Measurements from ENCODE around the gene SH3RF3. TPM values are rescaled to one million over a fixed set of nuclear protein-coding genes. Genes with fewer than 3 reads are reported as not detected.

The SH3RF3 gene
- total RNA-seq, 6 donors from 2014 or later = 4.1 to 21.0 (median 8.0) TPM

DNA sequence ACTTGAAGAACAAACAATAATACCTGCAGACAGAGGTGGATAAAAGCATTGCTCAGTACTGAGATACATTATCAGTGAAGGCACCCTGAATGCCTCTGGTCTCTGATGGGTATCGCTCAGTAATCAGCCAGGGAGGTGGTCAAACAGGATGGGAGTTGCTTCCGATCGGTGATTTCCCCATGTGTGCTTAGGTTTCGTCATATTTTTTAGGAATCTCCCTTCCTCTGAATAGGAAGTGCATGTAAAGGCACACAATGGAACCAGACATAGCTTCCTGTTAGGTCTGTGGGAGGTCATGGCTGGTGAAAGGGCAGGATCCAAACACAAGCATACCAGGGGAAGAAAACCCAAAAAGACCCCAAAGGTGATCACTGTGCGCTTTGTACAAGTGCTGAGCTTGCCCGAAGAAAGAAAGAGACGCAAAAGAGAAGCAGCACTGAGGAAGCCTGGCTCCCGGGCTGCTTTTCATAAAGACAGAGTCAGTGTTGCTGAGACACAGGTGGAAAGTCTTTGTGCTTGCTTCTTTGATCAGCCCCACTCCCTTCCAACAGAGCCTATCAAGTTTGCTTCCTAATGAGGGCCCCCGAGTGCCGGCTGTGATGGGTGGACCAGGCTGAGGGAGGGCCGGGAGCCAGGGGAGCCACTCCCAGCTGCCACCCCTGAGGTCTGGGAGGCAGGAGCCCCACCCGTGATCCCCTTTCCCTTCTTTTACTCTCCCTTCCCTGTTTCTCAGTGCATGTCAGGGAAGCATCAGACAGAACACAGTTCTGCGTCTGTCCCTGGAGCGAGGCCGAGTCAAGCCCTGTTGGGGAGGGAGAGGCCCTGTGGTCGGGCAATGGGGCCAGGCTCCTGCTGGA is 138.2 kb downstream of the SH3RF3 start:
- DNase-seq (no peak), ATAC-seq (ENCODE audit: low FRiP score in 2 of 2) (peak in 1 of 2 donors; percentile 25)
- no peaks in the 10 kb centered on the region for H3K36me3 ChIP-seq
- H3K4me3 ChIP-seq = no peak overlapping the region
- WGBS, 2 donors = 52 to 59% methylated on average over 14 to 15 of the region's 16 CpGs
- H3K4me1 ChIP-seq = peaks cover 44 to 70% (median 53%) of the 10 kb centered on the region in 4 donors
- H3K27ac ChIP-seq = peak overlapping the region; percentile 68 to 79 (median 72)
- TF ChIP-seq EP300 (IDR thresholded peaks at IDR 0.05) (peak in 2 of 4 donors; percentile 93 to 99), POLR2A (IDR thresholded peaks at IDR 0.05) (no peak), POLR2AphosphoS5 (IDR thresholded peaks at IDR 0.05) (peak; percentile 63 to 72)
- no peaks in the 10 kb centered on the region for H3K27me3 ChIP-seq
- no peaks in the 10 kb centered on the region for H3K9me3 ChIP-seq

- Histone ChIP-seq H3K4me3 (no peak overlapping the region), H3K9me3 (no peaks in the 10 kb centered on the region), H3K36me3 (no peaks in the 10 kb centered on the region), H3K27ac (no peak overlapping the region), H3K4me1 (peaks cover 39 to 63% (median 53%) of the 10 kb centered on the region in 4 donors), H3K27me3 (no peaks in the 10 kb centered on the region)
- WGBS, 2 donors = 97% methylated on average over 7 of the region's 7 CpGs
- no peak for DNase-seq
- TF ChIP-seq EP300 (IDR thresholded peaks at IDR 0.05) (no peak), POLR2A (IDR thresholded peaks at IDR 0.05) (no peak), POLR2AphosphoS5 (IDR thresholded peaks at IDR 0.05) (no peak)
- TF ChIP-seq, protein P1, sequence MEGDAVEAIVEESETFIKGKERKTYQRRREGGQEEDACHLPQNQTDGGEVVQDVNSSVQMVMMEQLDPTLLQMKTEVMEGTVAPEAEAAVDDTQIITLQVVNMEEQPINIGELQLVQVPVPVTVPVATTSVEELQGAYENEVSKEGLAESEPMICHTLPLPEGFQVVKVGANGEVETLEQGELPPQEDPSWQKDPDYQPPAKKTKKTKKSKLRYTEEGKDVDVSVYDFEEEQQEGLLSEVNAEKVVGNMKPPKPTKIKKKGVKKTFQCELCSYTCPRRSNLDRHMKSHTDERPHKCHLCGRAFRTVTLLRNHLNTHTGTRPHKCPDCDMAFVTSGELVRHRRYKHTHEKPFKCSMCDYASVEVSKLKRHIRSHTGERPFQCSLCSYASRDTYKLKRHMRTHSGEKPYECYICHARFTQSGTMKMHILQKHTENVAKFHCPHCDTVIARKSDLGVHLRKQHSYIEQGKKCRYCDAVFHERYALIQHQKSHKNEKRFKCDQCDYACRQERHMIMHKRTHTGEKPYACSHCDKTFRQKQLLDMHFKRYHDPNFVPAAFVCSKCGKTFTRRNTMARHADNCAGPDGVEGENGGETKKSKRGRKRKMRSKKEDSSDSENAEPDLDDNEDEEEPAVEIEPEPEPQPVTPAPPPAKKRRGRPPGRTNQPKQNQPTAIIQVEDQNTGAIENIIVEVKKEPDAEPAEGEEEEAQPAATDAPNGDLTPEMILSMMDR (IDR thresholded peaks at IDR 0.05) = no peak
- no peak for ATAC-seq (ENCODE audit: low FRiP score in 2 of 2)
These were observed 139.9 kb downstream of the SH3RF3 start for GRCh38 chr2:109268916-109269315.

- Histone ChIP-seq H3K27me3 (no peaks in the 10 kb centered on the region), H3K36me3 (no peaks in the 10 kb centered on the region), H3K4me3 (no peak overlapping the region), H3K27ac (peak overlapping the region in 2 of 4 donors; percentile 12 to 54), H3K9me3 (no peaks in the 10 kb centered on the region), H3K4me1 (peaks cover 31 to 53% (median 48%) of the 10 kb centered on the region in 4 donors)
- DNase-seq (peak in 1 of 2 donors; percentile 81), ATAC-seq (ENCODE audit: low FRiP score in 2 of 2) (peak in 1 of 2 donors; percentile 69)
- TF ChIP-seq, protein P1 (IDR thresholded peaks at IDR 0.05) = no peak
- TF ChIP-seq POLR2A (IDR thresholded peaks at IDR 0.05) (no peak), POLR2AphosphoS5 (IDR thresholded peaks at IDR 0.05) (no peak), EP300 (IDR thresholded peaks at IDR 0.05) (no peak)
- WGBS, 2 donors = 69 to 89% methylated on average over 7 to 11 of the region's 11 CpGs
These were observed 140.9 kb downstream of the SH3RF3 start for GRCh38 chr2:109269706-109270504.

DNA sequence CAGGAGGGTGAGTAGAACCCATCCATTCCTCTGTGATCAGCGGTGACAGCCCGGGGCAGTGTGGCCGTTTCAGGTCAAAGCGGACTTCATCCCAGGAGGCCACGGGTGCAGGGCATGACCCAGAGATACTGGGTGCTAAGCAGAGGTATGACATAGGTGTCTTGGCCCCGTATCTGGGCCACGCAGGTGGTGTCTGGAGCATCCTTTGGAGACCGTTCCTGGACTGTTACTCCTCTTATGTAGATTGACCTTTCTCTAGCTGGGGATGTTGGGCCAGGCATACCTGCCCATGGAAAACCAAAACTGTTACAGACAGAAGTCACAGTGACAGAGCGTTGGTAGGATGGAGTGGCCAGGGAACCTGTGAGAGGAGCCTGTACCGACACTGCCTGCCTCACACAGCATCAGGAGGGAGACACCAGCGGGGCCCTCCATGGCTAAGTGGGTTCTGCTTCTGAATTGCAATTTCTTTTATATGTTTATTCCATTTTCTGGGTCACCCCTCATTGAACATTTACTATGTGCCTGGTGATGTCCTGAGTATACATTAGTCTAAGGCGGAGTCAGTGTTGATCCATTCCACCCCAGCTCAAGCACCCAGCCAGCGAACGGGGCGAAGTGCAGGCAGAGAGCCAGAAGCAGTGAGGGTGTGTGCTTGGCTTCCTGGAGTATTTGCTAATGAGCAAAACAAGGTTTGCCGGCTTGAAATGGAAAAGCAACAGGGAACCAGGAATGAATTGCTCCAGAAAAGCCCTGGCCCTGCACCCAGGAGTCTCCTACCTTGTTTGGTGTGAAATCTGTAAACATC is 141.7 kb downstream of the SH3RF3 start:
- H3K4me3 ChIP-seq = no peak overlapping the region
- peak; percentile 46 to 75 for ATAC-seq (ENCODE audit: low FRiP score in 2 of 2)
- no peaks in the 10 kb centered on the region for H3K9me3 ChIP-seq
- H3K27ac ChIP-seq = peak overlapping the region in 2 of 4 donors; percentile 12 to 54
- H3K4me1 ChIP-seq = peaks cover 27 to 45% (median 41%) of the 10 kb centered on the region in 4 donors
- H3K36me3 ChIP-seq = no peaks in the 10 kb centered on the region
- DNase-seq = peak in 1 of 2 donors; percentile 69
- TF ChIP-seq POLR2AphosphoS5 (IDR thresholded peaks at IDR 0.05) (no peak), EP300 (IDR thresholded peaks at IDR 0.05) (no peak), POLR2A (IDR thresholded peaks at IDR 0.05) (no peak)
- TF ChIP-seq, protein P1 (IDR thresholded peaks at IDR 0.05) = no peak
- 55 to 69% methylated on average over 9 to 16 of the region's 16 CpGs for WGBS, 2 donors
- no peaks in the 10 kb centered on the region for H3K27me3 ChIP-seq

All from upper lobe of left lung (tissue), 6 donors.